Activated CD4-positive, alpha-beta T cell treated with anti-CD3 and anti-CD28 coated beads for 4 hours (primary cell): ENCODE measurements around the gene TASP1.
"Not testable (repeated sequence)": the region's sequence is repeated elsewhere in the genome, so short reads cannot be mapped to it uniquely, and the experiment has no call there.

ENCODE experiments used
- DNase-seq, 2 donors: peaks; one replicate each; pipeline ENCODE4 v3.0.0-alpha.2; 2020

The TASP1 gene

DNA sequence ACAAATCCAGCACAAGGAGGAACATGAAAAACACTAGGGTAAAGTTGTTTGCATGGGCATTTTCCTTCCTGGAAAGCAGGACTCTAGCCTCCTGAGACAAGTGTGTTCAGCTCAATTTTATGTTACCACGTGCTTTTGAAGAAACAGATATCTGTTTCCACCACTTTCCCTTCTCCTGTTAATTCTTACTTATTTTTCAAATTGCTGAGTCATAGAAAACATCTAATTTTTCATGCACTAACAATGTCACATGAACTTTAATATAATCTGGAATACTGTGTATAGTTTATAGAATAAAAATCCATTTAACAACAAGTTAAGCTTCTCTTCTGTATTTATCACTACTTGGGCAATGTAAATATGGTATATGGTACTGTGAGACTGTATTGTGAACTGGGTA, 243.5 kb downstream of the TASP1 start:
- no peak for DNase-seq

DNA sequence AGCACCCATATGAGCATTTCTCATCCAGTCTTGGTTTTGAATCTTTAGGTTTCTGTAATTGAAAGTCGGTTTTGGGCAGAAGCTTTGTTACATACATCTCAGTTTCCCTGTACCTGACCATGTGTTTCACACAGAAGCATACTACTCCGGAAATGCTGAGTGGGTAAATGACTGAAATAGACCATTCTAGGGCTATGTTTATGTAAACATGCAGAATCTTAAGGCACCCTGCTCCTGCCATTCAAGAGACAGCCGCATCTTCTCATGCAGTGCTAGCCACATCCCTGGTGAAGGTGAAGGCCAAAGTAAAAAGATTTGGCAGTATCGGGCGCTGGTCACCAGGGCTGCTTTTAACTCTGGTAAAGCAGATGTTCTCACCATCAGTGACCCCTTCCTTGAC, 246.3 kb downstream of the TASP1 start:
- no peak for DNase-seq

DNA sequence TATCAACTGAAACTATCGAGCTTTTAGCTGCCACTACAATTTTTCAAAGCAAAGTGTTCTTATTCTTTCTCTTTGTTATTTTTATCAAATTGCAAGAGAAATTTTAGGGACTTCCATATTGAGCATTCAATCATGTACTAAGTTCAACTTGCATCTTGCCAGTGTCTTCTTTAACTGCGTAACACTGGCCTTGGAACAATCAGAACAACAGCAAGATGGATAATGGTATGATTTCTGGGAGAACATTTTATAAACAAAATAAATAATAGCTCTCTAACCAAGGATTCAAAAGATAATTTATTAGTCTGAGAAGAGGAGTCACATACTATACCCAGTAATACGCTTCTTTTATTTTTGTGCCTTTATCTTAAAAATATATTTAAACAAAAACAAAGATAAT, 249.6 kb downstream of the TASP1 start:
- no peak for DNase-seq

DNA sequence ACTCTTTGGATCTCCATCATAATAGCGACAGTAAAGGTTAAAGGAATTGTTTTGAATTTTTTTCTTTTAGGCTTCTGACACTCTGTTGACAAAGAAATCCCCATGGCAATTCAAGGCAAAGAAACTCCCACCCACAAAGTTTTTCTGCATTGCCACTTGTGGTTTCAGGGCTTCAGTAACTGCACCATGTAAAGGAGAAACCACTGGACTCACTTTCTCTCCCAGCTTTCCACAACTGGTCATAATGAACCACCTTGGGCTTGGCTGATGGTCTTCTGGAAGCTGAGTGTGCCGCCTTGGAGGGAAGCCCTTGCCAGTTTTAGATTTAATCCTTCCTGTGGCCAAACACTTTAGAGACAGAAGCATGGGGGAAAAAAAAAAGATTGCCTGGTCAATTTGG, 254.6 kb downstream of the TASP1 start:
- no peak for DNase-seq

DNA sequence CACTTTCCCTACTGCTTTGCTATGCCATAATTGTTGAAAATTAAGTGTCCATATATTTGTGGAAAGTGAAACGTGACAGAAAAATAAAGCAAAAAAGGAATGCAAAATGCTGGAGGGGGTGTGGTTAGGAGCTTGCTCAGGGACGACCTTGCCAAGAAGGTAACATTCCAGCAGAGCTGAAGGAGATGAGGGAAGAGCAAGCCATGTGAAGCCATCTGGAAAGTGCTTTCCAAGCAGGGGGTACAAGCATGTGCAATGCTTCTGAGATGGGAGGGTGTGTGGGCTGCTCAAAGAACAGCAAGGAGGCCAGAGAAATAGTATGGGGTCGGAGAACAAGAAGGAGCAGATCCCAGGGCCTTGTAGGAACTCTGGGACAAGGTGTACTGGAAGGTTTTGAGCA, 255.9 kb downstream of the TASP1 start:
- DNase-seq: no peak

DNA sequence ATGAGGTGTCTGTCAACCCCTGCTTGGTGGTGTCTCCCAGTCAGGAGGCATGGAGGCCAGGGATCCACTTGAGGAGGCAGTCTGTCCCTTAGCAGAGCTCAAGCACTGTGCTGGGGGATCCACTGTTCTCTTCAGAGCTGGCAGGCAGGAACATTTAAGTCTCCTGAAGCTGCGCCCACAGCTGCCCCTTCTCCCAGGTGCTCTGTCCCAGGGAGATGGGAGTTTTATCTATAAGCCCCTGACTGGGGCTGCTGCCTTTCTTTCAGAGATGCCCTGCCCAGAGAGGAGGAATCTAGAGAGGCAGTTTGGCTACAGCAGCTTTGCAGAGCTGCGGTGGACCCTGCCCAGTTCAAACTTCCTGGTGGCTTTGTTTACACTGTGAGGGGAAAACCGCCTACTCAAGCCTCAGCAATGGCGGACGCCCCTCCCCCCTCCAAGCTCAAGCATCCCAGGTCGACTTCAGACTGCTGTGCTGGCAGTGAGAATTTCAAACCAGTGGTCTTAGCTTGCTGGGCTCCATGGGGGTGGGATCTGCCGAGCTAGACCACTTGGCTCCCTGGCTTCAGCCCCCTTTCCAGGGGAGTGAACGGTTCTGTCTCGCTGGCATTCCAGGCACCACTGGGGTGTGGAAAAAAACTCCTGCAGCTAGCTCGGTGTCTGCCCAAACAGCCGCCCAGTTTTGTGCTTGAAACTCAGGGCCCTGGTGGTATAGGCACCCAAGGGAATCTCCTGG, 258.1 kb downstream of the TASP1 start:
- not testable (repeated sequence) for DNase-seq

DNA sequence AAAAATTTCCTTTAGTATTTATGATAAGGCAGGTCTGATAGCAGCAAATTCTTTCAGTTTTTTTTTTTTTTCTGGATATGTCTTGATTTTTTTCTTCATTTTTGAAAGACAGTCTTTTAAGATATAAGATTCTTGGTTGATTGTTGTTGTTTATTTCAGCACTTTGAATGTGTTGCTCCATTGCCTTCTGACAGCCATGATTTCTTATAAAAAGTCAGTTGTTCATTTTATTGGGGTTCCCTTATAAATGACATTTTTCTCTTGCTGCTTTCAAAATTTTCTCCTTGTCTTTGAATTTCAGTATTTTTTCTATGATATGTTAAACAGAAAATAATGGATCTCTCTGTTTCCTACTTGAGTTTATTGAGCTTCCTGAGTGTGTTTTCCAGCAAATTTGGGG, 265.3 kb downstream of the TASP1 start:
- DNase-seq: no peak

DNA sequence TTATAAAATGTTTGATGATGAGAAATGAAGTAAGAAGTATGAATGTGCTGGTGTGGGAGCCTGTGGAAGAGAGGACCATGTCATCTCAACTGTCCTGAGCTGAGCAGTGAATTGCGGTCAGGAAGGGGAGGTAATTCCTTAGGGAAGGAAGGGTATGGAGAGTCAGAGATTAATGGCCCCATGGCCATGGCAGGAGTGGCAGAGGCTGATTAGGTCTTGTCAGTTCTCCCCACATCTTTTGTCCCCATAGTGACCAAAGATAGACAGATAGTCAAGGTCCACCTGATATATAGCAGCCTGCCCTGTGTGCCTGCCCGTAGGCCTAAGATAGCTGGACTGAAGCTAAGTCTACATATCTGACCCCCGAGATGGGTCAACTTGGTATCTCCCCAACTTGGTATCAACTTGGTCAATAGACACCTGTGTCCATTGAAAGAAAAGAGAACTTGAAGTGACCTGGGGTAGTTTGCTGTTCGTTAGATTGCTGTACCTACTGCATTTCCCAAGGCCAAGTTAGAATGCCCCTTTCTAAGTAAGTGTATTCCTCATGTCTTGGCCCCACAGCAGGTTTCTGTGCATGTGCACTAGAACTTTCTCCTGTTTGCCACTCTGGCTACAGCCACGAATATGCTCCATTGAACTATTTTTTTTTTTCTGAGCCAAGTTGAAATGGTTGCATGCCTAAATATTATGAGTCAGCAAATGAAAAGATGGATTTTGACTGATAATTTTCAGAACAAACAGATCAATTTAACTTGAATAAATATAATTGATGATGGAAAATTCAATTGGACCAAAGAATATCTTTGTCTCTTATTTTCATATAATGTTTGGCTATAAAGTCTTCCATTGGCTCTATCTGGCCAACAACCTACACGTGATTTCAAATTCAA, 274.2 kb downstream of the TASP1 start:
- DNase-seq: no peak

DNA sequence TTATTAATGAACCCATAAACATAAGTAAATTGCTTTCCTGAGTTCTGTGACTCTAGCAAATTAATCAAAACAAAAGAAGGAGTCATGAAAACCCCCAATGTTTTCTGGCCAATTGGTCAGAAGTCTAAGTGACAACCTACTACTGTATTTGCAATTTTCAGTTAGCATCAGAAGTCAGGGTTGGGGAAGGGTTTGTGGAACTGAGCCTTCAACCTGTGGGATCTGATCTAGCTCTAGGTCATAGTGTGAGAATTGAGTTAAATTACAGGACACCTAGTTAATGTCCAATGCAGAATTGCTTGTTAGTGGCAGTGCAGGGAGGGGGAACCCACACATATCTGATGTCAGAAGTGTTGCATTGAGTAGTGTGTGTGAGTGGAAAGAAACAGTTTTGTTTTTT, 275.3 kb downstream of the TASP1 start:
- no peak for DNase-seq

DNA sequence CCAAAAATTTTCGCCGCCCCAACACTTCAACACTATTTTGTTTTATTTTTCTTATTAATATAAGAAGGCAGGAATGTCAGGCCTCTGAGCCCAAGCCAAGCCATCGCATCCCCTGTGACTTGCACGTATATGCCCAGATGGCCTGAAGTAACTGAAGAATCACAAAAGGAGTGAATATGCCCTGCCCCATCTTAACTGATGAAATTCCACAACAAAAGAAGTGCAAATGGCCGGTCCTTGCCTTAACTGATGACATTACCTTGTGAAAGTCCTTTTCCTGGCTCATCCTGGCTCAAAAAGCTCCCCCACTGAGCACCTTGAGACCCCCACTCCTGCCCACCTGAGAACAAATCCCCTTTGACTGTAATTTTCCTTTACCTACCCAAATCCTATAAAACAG, 276.6 kb downstream of the TASP1 start:
- not testable (repeated sequence) for DNase-seq

DNA sequence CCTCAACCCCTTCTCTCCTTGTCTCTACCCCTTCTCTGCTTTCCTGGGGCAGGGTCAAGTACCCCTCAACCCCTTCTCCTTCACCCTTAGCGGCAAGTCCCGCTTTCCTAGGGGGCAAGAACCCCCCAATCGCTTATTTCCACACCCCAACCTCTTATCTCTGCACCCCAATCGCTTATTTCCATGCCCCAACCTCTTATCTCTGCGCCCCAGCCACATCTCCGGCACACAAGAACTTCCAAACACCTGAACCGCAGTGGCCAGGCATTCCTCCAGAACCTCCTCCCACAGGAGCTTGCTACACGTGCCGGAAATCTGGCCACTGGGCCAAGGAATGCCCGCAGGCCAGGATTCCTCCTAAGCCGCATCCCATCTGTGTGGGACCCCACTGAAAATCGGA, 279.8 kb downstream of the TASP1 start:
- not testable (repeated sequence) for DNase-seq

DNA sequence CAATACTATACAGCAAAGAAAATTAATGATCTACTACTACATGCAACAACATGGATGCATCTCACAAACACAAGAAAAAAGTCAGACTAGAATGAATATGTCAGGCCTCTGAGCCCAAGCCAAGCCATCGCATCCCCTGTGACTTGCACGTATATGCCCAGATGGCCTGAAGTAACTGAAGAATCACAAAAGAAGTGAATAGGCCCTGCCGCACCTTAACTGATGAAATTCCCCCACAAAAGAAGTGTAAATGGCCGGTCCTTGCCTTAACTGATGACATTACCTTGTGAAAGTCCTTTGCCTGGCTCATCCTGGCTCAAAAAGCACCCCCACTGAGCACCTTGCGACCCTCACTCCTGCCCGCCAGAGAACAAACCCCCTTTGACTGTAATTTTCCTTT, 280.9 kb downstream of the TASP1 start:
- not testable (repeated sequence) for DNase-seq

DNA sequence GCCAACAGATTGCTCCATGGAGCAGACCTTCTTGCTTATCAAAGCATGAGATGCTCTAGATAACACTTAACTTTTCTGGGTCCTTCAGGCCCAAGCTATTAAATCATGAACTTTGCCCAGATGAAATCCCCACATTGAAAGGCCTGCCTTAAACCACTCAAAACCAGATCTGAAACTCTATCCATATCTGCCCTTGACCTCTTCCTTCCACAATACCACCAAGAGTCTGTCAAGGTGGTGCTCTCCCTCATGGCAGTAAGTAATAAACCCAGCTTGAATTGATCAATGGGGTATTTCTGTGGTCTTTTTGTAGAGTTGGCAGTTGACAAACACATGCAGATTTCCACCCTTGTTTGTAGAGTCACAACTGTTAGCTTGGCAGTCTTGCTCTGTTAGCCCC, 282.1 kb downstream of the TASP1 start:
- DNase-seq: no peak

DNA sequence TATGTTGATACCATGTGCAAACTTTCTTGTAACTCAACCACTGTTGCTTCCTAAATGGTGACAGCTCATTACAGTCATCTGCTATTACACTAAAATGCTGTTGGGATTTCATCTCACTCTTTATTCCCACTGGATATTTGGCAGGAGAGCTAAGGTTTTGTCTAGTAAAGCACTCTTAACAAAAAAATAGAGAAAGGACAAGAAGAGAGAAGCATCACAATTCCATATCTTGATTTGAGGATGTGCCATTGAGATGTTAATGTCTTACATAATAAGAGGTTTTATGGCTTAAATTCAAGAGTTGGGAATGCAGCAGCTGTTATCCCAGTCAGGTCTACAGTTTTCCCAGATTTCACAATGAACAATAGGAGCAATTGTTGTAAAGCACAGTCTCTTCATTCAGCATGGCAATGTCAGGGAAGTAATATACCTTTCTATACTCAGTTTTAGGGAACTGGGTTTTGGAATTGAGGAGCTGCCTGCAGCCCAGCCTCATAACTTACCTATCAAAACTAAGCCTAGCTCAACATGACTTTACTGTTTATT, 282.7 kb downstream of the TASP1 start:
- no peak for DNase-seq

DNA sequence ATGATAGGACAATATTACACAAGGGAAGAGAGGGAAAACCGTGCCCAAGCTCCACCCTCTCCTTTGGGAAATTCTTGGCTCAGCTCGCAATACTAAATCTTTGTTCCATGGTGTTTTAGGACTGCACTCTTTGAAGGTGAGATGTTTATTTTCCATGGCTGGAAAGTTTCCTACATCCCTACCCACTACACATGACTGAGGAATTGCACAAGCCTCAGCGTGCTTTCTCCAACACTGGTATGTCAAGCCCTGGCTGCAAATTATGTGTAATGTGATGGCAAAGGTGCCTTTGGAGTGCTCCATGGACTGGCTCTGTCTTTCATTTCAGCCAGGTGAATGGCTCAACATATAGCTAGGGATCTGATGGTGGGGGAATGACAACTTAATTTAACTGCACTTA, 283.3 kb downstream of the TASP1 start:
- DNase-seq: no peak

DNA sequence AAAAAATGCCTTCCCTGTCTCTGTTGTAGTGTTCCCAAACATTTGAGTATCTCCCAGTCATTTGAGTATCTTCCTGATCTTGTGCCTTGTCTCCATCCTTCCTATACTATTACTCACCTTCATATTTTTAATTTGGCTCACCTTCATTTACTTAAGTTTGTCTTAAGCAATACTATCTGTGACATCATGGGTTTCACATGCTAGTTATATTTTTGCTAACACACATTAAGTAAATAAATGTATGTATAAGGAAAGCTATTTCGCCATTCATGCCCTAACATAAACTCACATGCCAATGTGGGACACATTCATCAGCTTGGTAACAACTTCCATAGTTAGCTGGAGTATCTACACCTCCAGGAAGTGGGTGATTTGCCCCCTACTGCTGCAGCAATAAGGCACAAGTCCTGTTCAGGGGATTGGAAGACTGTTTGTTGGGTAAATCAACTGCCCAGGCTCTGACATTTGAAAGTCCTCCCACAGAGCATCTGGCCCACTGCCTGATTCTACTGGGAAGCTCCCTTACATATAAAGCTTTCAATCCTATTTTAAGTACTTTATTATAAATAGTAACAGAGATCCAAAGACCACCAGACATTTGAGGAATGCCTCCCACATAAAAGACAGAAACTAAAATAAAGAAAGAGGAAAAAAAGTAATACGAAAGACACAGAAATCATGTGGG, 285.3 kb downstream of the TASP1 start:
- no peak for DNase-seq

DNA sequence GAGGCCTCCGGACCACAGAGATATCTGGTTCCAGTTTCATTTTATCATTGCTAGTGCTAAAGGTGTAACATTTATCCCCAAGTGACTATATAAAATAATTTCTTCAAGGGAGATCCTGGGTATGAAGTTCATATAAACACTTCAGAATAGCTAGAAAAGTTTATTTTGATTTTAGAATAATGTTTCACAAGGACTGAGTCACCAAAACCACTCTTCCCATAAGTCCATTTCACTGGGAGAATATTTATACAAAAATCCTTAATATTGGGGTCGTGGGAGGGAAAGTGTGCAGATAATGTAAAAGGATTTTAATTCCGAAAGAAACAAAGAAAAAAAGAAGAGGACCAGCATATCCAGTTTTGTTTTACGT, 289.5 kb downstream of the TASP1 start:
- no peak for DNase-seq

DNA sequence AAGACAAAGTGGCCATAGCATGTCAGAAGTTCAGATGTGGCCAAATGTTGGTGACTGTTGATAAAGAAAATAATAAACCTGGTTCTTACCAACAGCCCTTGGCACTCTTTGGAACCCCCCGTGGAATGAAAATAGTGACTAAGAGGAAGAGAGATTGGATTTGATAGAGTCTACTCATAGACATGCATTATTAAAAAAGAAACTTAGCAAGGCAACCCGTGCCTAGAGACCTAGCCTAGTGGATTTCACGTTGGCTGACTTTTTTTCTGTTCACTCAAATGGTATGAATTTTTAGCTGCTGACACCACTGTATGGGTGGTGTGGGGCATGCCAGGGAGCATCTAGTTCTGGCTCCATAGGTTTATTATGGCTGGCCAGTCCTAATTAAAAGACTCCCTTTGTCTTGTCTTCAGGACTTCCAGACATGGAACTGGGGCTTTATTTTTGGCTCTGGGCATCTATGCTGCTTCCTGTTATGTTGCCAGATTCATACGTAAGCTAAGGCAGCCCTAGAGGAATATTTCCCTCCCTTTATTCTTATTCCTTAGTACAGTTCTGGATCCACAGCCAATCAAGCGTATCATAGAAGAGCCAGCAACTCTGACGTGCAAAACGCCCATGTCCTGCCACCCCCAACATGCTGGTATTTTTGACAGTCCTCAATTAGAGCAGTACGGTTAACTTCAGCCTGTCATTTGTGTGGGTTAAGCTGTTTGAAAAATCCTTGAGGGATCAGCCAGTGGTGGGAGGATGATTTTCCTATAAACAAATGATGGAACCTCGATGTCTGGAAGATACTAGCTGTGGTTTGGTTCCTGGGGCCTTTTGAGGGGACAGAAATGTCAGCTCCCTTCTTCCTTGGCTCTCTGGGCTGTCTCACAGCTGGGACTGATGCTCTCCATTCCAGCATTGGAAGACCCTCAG, 290.2 kb downstream of the TASP1 start:
- DNase-seq: no peak

DNA sequence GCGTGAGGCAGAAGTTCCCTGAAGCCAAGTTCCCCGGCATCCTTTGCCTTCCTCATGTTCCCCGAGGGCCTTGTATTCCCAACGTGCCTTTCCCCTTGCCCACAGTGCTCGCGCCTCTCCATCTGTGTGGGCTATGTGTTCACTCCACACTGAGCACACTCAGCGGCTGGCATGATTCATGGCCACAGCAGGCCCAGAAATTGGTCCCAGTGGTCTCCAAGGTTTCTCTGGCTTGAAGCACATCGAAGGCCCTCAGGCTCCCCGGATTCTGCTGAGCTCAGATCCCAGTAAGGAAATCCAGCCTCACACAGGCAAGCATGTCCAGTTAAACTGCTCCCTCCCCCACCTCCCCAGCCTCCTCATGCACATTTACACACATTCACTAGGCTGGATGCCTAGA, 294.1 kb downstream of the TASP1 start:
- DNase-seq: no peak

DNA sequence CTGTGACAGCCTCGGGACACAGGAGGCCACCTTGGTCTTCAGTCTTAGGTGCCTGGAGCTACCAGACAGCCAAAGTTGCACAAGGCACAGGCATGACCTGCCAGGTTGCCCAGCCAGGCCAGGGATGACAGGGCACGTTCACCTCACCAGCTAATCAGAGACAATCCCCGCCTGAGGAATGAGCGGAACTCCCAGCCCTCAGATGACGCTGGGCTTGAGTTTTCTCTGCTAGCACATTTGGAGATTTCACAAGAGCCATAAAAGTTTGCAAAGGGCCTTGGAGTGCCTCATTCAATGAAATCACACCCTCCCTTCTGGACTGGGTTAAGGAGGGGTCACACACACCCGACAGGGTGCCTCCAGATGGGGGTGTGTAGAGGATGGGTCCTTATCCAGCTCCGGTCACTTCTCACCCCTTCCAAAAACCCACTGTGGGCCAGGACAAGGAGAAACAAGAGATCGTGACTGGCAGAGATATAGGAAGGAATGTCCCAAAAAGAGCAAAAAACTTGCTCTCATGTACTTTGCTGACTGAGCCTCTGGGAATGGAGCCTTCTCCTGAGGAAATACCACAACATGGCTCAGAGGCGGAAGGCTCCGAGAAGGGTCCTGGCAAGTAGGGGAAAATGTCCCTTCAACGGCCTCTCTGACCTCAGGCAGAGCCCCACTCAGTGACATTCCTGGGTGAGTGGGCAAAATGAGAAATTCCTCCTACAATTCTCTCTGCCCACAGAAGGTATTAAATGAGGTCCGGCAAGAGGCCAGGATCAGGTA, 296.1 kb downstream of the TASP1 start:
- DNase-seq: no peak

DNA sequence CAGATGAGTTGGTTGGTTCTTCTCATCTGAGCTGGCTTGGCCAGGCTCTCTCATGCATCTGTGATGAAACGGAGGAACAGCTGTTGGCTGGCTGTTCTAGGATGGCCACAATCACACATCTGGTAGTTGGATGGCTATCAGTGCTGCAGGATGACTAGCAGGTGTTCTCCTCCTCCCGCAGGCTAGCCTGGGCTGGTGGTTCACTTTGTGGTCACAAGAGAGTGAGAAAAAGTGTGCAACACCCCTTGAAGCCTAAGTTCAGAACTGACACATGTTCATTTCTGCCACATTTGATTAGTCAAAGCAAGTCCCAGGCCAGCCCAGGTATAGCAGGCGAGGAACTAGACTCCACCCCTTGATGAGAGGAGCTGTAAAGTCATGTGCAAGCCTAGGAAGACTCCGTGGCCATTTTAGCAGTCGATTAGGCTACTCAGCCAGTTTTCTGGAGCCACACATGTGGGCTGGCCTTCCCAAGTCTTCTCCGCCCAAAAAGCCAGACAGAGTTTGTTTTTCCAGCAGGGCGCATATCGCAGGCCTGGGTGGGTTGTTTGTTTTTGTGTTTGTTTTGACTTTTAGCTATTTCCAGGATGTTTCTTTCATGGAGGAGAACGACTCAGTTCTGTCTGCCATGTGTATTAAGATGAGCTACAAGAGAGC, 296.9 kb downstream of the TASP1 start:
- DNase-seq: no peak
